Femur (tissue), 1 donor: ENCODE results near the gene NBPF9.
"Not testable (repeated sequence)": the region's sequence is repeated elsewhere in the genome, so short reads cannot be mapped to it uniquely, and the experiment has no call there.

Experiments used
- DNase-seq: peaks from one replicate; pipeline ENCODE4 v3.0.0-alpha.2; 2017

Gene NBPF9

GRCh38 chr1:149103109-149104081, at the start of gene NBPF9:
NBPF9 (minus strand) TSS chr1:149103551; CDS start chr1:149082139, 21,412 bp downstream.
- peak; percentile 67 for DNase-seq

- not testable (repeated sequence) for DNase-seq
These were observed 46.6 kb upstream of the NBPF9 start for GRCh38 chr1:149149909-149150308.

- DNase-seq, result not testable (repeated sequence)
These were observed 34.2 kb upstream of the NBPF9 start for GRCh38 chr1:149137585-149137984.

- not testable (repeated sequence) for DNase-seq
These were observed 27.6 kb upstream of the NBPF9 start for GRCh38 chr1:149130938-149131337.

GRCh38 chr1:149129245-149129644, 25.9 kb upstream of the NBPF9 start:
- DNase-seq, result not testable (repeated sequence)

- not testable (repeated sequence) for DNase-seq
These were observed 23.3 kb upstream of the NBPF9 start for GRCh38 chr1:149126555-149127145.

- DNase-seq, result peak; percentile 12
These were observed 20.9 kb upstream of the NBPF9 start for GRCh38 chr1:149123948-149124926.

GRCh38 chr1:149112828-149113227, 9.5 kb upstream of the NBPF9 start:
- DNase-seq, result not testable (repeated sequence)

- not testable (repeated sequence) for DNase-seq
These were observed 7.0 kb upstream of the NBPF9 start for GRCh38 chr1:149110343-149110742.

- DNase-seq, result not testable (repeated sequence)
These were observed 777 bp downstream of the NBPF9 start for GRCh38 chr1:149102574-149102973.

- not testable (repeated sequence) for DNase-seq
These were observed 5.1 kb downstream of the NBPF9 start for GRCh38 chr1:149098276-149098675.

GRCh38 chr1:149093155-149093554, 10.2 kb downstream of the NBPF9 start:
- DNase-seq, result not testable (repeated sequence)

GRCh38 chr1:149075505-149076127, 27.7 kb downstream of the NBPF9 start:
- DNase-seq, result not testable (repeated sequence)

- DNase-seq, result not testable (repeated sequence)
These were observed 38.7 kb downstream of the NBPF9 start for GRCh38 chr1:149064611-149065010.

GRCh38 chr1:149043056-149043455, 60.3 kb downstream of the NBPF9 start:
- not testable (repeated sequence) for DNase-seq

- not testable (repeated sequence) for DNase-seq
These were observed 69.4 kb downstream of the NBPF9 start for GRCh38 chr1:149033916-149034315.

GRCh38 chr1:149024327-149024726, 79.0 kb downstream of the NBPF9 start:
- DNase-seq, result not testable (repeated sequence)

GRCh38 chr1:149018577-149018976, 84.8 kb downstream of the NBPF9 start:
- not testable (repeated sequence) for DNase-seq

GRCh38 chr1:149016626-149017025, 86.7 kb downstream of the NBPF9 start:
- not testable (repeated sequence) for DNase-seq

GRCh38 chr1:149015522-149015921, 87.8 kb downstream of the NBPF9 start:
- DNase-seq, result not testable (repeated sequence)

- DNase-seq, result not testable (repeated sequence)
These were observed 89.8 kb downstream of the NBPF9 start for GRCh38 chr1:149013513-149013912.

- DNase-seq, result not testable (repeated sequence)
These were observed 90.8 kb downstream of the NBPF9 start for GRCh38 chr1:149012599-149012998.
